NCI-H510A (cell line): ENCODE results near the gene TMEM117.
"Not testable (repeated sequence)": the region's sequence is repeated elsewhere in the genome, so short reads cannot be mapped to it uniquely, and the experiment has no call there.

Source experiments
- DNase-seq: peaks from one replicate; lab custom pipeline; 2025; lab: John Stamatoyannopoulos, UW

TMEM117 gene

GRCh38 chr12:44025499-44025898 is 189.6 kb downstream of the TMEM117 start:
- DNase-seq = no peak

- no peak for DNase-seq
Observed at GRCh38 chr12:44026046-44026445, 190.2 kb downstream of the TMEM117 start.

DNA sequence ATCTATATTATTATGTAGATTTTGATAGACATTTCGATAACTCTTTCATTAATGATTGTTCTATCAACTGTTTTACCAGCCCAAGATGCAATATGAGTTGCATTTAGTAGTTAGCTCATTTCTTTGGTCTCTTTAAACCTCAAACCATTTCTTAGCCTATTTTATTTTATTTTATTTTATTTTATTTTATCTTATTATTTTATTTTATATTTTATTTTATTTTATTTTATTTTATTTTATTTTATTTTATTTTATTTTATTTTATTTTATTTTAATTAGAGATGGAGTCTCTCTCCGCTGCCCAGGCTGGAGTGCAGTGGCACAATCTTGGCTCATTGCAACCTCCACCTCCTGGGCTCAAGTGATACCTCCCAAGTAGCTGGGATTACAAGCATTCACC is 191.0 kb downstream of the TMEM117 start:
- DNase-seq = not testable (repeated sequence)

DNA sequence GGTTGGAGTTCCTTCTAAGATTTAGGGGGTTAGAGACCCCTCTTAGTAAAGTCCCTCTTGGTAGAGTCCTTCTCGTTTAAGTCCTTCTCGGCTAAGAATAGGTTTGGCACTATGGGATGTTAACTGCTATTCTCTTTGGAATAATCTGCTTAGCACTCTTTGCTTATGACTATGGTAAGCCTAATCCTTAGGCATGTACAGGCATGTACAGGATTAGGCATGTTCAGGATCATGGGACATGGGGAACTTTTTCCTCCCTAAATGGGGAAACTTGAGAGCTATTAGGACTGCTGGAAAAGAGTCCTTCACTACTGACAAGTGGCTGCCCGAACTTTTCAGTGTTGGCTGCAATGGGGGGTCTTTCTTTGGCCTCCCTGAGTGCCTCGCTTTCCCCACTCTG is 193.3 kb downstream of the TMEM117 start:
- no peak for DNase-seq

DNA sequence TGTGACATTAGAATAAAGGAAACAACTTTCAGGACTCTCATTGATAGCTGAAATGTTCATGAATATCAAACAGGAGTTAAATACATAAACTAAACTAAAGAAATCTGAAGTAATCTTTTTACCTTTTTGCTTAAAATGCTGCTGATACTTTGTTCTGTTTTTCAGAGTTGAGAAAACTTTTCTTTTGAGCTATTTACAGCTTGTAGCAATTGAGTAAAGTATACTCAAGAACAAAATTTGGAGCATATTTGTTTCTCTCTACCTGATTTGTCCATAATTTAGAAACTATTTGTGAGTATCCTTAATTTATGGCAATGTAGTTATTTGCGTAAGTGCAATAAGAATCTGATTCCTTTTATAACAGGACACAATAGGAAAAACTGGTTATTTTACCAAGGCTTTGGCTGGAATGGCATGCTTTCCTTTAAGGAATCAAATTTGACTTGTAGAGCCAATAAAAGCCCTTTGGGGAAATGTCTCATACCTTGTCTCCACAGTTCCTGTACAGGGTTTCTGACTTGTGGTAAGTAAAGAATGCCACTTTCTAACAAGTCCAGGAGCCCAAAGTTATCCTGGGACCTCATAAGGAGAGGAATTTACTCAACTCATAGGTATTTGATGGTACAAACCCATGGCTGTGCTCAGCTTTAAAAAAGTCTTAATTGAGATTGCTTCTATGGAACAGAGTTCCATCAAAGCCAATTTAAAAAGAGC is 195.7 kb downstream of the TMEM117 start:
- no peak for DNase-seq

DNA sequence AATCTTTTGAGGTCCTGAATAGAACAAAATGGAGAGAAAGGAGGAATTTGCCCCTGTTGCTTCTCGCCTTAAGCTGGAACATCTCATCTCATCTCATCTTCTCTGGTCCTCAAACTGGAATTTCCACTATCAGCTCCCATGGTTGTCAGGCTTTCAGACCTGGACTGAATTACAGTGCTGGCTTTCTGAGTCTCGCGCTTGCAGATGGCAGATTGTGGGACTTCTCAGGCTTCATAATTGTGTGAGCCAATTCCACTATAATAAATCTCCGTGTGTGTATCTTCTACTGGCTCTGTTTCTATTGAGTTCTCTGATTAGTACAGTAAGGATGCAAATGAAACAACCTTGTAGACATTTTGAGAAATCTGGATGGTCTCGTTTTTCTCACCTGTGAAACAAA is 199.0 kb downstream of the TMEM117 start:
- DNase-seq = no peak

GRCh38 chr12:44036875-44037443 is 201.1 kb downstream of the TMEM117 start:
- DNase-seq = no peak

- no peak for DNase-seq
Observed at GRCh38 chr12:44038411-44038810, 202.5 kb downstream of the TMEM117 start.

DNA sequence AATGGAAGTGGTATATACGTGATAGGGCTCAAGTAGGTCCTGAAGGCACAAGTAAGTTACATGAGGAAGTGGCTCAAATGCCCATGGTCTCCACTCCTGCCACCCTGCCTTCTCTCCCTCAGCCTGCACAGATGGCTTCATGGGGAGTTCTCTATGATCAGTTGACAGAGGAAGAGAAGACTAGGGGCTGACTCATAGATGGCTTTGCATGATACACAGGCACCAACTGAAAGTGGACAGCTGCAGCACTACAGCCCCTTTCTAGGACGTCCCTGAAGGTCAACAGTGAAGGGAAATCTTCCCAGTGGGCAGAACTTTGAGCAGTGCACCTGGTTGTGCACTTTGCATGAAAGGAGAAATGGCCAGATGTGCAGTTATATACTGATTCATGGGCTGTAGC is 208.6 kb downstream of the TMEM117 start:
- not testable (repeated sequence) for DNase-seq

DNA sequence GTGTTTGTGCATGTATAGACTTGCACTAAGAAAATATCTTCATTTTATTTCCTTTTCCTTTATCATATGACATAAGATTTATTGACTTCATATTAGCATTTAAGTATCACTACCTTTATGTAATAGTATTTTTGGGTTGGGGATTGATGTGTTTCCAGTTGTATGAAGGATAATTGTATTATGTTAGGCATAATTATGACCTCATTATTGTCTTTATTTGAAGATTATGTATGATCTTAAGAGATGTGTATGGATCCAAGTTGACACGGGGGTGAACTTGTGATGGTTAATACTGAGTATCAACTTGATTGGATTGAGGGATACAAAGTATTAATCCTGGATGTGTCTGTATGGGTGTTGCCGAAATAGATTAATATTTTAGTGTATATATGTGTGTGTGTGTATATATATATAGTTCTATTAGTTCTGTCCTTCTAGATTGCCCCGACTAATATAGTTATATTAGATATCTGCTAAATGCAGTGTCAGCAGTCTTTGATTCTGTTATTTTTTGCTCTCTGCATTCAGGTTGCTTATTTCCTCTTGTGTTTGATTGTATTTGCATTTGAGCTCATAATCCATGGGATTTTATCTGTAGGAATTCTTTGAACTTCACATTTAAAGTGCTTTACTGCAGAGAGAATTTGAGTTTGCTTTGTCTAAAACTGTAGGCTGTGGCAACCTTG is 211.0 kb downstream of the TMEM117 start:
- no peak for DNase-seq

DNA sequence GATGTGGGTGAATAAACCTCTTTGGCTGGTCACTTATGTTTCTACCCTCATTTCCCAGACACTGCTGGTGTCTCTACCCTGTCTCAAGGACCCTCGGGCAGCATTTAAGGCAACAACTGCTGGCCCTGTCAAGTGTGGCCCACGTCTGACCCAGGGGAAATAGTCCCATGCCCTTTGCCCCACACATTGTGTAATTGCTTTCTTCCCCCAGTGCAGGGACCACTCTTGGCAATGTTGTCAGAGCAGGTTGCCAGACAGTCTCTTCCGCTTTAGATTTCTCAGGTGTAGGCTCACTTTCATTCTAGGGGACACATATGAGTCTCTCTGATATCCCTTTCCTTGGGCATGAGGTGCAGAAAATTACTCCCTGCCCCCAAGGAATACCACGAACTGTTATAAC is 216.7 kb downstream of the TMEM117 start:
- no peak for DNase-seq

DNA sequence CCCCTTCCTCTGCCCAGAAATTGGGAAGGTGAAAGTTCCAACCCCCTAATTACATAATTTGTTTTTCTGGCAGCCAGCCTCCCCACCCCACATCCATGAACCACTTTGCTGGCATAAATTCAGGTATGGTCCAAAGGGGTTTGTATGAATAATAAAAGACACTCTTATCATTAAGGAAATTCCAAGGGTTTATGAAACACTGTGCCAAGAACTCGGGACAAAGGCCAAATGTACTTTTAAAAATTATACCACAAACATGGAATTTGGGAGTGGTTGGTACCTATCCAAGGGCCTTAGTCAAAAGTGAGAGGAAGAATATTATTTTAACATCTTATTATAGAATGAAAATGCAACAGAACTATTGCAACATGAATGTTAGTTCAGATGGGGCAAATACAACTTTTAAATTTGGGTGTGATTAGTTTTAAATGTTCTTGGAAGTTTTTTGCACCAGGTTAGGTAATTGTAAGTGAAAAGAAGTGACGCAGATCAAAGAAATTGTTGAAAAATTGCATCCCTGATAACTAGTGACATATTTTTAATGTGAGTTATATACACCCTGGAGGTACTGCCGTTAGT is 217.8 kb downstream of the TMEM117 start:
- no peak for DNase-seq

DNA sequence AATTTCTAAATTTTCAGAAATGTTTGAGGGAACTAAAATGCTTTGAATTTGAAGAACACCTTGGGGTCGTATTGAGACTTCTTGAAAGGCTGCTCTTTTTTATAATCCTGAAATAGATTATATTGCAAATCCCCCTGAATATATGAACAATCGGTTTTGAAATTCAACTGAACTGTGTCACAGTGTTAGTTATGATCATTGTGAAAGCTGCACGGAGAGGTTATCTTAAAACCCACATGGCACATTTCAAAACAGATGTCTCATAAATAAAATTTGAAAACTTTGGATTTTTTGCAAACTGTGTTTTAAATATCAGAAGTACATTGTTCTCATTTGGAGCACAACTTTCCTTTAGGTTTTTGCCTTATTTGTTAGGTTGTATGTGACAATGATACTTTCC is 218.4 kb downstream of the TMEM117 start:
- DNase-seq = no peak

DNA sequence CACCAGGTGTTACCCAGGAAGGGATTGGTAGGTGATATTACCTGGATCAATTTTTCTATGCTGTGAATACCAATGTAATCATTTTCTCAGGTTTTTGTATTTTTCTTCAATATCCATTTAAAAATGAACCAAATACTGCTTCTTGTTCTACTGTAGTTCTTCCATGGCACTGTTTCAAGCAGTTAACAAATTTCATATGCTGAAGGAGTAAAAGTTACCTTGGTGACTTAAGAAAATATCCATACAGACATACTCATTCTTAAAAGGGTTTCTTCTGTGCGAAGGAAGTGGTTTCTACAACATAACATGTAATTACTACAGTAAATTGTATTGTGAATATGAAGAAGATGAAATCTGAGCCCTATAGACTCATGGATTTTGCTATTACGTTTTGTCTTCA is 222.5 kb downstream of the TMEM117 start:
- no peak for DNase-seq

- DNase-seq = no peak
Observed at GRCh38 chr12:44059476-44059875, 223.6 kb downstream of the TMEM117 start.

DNA sequence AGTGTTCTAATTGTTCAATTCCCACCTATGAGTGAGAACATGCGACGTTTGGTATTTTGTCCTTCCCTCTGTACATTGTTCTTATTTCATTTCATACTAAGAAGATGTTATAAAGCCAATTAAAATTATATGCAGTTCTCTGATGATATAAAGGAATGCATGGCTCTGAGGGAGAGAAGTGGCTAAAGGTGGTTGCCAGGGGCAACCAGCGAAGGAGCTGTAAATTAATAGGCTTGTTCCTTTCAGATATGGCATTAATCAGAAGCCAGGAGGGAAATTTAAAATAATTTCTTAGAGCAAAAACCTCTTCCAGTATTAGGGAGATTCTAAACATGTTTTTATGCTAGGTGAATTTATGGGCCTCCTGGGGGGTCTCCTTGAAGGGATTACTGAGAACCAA is 227.8 kb downstream of the TMEM117 start:
- no peak for DNase-seq

- DNase-seq = no peak
Observed at GRCh38 chr12:44076871-44077270, 241.0 kb downstream of the TMEM117 start.

DNA sequence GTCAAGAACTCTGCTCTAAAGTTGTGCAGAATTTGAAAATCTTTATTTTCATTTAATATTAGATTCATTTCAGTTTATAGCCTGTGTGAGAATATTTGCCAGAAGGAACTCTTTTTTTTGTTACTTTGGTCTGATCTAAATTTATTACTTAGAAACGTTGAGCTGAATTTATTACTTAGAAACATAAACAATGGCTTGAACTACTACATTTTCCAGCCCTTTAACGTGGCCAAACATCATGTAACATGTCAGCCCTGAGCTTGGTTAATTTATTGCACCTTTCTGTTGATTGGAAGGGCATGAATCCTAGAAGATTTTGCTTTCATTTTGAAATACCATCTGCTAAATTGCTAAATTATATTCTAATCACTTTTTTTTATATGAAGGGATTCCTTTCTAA is 241.4 kb downstream of the TMEM117 start:
- DNase-seq = no peak

DNA sequence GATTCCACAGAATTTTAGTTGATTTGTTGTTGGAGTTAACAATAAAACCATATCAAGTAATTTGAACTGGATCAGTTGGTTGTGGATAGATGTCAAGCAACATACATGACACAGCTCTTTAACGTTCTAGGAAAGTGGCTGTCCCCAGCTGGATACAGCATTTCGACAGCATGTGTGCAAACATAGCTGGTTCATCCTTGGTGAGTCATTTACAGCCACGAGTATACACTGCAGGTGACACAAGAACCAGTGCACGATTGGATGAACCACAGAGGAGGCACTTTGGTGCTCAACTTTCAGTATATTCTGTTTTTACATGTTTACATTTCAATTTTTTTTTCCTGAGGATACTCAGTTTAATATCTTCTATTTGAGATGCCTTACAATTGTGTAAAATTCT is 242.4 kb downstream of the TMEM117 start:
- DNase-seq = peak; percentile 21

- DNase-seq = no peak
Observed at GRCh38 chr12:44088647-44089046, 252.8 kb downstream of the TMEM117 start.

GRCh38 chr12:44091948-44092606 is 256.2 kb downstream of the TMEM117 start:
- DNase-seq = no peak

DNA sequence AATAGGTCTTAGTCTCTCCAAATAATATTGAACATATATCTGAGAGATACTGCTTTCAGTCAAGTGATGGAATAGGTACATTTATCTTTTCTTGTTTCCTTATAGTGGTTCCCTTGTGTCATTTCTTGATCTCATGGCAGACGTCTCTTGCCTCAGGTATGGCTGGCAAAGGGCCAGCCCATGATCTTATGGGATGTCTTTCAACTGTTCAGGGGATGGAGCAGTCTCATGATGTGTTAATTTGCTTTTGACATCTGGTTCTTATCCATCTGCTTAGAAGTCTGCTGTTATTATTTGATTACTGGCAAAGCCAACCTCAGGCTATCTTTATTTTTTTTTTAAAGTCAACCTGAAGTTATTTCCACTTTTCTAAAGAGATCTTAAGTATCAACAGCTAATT is 262.9 kb downstream of the TMEM117 start:
- DNase-seq = no peak

DNA sequence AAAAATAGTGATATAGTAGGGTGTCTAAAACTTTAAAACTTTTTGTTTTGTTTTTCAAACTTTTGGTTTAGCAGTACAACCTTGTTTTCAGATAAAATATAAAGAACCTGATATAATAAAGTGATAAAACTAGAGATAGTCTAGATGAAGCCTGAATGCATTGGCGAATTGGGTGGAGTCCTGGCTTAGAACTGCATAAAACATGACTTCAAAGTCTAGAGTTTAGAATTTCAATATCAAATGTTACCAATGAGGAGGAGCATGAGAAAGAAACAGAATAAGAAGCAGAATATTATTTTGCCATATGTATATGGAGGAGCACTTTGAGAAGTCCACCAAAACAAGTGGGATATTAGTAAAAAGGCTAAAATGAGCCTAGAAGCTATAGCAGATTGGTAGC is 263.6 kb downstream of the TMEM117 start:
- DNase-seq = no peak
